ENCODE measurements around the gene UACA.
"Not testable (repeated sequence)": the region's sequence is repeated elsewhere in the genome, so short reads cannot be mapped to it uniquely, and the experiment has no call there.

The UACA gene, protein sequence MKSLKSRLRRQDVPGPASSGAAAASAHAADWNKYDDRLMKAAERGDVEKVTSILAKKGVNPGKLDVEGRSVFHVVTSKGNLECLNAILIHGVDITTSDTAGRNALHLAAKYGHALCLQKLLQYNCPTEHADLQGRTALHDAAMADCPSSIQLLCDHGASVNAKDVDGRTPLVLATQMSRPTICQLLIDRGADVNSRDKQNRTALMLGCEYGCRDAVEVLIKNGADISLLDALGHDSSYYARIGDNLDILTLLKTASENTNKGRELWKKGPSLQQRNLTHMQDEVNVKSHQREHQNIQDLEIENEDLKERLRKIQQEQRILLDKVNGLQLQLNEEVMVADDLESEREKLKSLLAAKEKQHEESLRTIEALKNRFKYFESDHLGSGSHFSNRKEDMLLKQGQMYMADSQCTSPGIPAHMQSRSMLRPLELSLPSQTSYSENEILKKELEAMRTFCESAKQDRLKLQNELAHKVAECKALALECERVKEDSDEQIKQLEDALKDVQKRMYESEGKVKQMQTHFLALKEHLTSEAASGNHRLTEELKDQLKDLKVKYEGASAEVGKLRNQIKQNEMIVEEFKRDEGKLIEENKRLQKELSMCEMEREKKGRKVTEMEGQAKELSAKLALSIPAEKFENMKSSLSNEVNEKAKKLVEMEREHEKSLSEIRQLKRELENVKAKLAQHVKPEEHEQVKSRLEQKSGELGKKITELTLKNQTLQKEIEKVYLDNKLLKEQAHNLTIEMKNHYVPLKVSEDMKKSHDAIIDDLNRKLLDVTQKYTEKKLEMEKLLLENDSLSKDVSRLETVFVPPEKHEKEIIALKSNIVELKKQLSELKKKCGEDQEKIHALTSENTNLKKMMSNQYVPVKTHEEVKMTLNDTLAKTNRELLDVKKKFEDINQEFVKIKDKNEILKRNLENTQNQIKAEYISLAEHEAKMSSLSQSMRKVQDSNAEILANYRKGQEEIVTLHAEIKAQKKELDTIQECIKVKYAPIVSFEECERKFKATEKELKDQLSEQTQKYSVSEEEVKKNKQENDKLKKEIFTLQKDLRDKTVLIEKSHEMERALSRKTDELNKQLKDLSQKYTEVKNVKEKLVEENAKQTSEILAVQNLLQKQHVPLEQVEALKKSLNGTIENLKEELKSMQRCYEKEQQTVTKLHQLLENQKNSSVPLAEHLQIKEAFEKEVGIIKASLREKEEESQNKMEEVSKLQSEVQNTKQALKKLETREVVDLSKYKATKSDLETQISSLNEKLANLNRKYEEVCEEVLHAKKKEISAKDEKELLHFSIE (N-terminal part only)

GRCh38 chr15:70763120-70763949 is at the start of gene UACA:
Gene UACA (minus strand): TSS chr15:70763558. CDS start chr15:70763407, 151 bp downstream.
- peak; percentile 98 for DNase-seq (ENCODE audit: low read depth)

DNA sequence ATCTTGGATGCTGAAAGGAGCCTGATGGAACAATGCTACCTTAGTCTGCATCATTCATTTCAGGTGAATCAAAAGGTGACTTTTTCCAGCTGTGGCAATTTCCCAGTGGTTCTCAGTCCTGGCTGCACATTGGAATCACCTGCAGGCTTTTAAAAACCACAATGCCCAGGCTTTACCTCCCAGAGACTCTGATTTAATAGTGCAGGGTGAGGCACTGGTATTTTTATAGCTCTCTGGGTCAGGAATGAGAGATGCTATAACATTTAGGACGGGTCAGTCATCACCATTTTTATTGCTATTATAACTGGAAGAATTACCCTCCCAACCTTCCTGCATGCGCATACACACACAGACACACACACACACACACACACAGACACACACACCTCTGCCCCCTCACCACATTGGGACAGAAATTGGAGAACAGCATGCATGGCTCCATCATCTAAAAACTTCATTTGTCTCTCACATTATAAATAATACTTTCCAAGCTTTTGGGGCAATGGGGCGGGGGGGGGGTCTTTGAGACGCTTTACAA is 49.5 kb upstream of the UACA start:
- DNase-seq (ENCODE audit: low read depth) = no peak

- DNase-seq (ENCODE audit: low read depth) = no peak
These were observed 47.7 kb upstream of the UACA start for GRCh38 chr15:70810916-70811578.

GRCh38 chr15:70806992-70807712 is 43.8 kb upstream of the UACA start:
- peak; percentile 29 for DNase-seq (ENCODE audit: low read depth)

DNA sequence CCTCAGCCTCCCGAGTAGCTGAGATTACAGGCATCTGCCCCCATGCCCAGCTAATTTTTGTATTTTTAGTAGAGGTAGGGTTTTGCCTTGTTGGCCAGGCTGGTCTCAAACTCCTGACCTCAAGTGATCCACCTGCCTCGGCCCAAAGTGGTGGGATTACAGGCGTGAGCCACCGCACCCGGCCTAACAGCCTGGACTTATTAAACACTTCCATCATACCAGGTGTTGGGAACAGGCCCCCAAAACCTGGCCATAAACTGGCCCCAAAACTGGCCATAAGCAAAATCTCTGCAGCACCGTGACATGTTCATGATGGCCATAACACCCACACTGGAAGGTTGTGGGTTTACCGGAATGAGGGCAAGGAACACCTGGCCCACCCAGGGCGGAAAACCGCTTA is 41.0 kb upstream of the UACA start:
- not testable (repeated sequence) for DNase-seq (ENCODE audit: low read depth)

GRCh38 chr15:70802629-70803028 is 39.3 kb upstream of the UACA start:
- DNase-seq (ENCODE audit: low read depth) = peak; percentile 96

- DNase-seq (ENCODE audit: low read depth) = peak; percentile 44
These were observed 37.8 kb upstream of the UACA start for GRCh38 chr15:70801109-70801508.

GRCh38 chr15:70799667-70800450 is 36.5 kb upstream of the UACA start:
- DNase-seq (ENCODE audit: low read depth) = peak; percentile 82

DNA sequence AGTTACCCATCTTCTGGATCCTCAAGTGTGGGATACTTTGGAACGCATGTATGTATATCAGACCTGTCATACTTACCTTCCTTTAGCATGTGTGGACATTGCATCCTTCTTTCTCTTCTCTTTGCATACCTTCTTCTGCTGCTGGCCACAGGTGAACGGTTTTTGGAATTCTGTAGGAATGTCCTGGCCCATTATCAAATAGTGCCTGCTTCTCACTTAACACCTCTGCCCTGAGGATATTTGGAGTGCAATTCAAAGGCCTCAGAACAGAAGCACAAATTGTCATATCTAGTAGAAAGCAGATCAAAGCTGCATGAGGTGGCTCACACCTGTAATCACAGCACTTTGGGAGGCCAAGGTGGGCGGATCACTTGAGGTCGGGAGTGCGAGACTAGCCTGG is 34.1 kb upstream of the UACA start:
- DNase-seq (ENCODE audit: low read depth) = no peak

GRCh38 chr15:70796516-70797310 is 33.4 kb upstream of the UACA start:
- DNase-seq (ENCODE audit: low read depth) = no peak

- peak; percentile 98 for DNase-seq (ENCODE audit: low read depth)
These were observed 31.9 kb upstream of the UACA start for GRCh38 chr15:70795311-70795665.

DNA sequence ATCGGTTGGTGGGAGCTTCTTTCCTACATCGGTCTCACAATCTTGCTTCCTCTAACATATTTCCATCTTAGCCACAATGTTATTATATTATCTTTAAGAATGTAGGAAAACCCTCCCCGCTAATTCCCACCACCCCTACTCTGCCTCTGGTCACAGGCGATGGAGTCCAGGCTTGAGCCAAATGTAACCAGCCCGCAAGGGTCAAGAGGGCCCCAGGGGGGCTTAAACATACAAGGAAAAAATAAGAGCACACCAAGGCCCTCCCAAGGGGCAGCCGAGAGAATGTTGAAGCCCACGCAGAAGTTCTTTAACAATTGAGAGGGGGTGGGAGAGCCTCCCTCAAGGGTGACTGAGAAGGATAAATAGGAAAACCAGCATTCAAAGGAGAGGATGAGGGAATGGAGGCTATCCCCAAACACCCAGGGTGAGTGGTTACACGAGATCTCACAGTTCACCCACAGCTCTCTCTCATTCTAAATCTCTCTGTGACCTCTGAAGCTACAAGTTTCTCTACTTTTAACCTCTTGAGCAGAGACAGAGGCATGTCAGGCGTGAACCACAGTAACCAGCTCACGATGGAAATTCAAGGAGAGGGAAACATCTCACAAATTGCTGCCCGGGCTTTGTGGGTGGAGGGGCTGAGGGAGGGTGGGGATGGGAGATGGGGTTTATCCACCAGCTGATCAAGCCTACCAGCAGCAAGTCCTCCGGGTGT is 31.4 kb upstream of the UACA start:
- no peak for DNase-seq (ENCODE audit: low read depth)

DNA sequence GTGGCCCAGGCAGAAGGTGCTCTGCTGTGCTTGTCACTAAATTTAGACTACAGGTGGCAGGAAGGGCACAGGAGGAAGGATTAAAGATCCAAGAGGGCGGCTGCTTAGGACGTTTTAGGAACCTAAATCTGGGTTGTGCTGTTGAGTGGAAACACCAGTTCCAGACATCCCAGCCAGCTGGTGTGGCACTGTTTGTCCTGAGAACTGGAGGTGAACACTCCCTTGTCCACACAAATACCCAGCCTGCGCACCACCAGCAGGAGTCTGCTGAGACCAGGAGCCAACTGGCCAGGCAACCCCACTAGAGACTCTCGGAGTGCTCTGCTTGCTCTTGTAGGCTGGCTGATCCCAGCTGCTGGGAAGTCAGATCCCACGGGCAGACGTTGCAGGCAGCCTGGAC is 30.3 kb upstream of the UACA start:
- DNase-seq (ENCODE audit: low read depth) = no peak

DNA sequence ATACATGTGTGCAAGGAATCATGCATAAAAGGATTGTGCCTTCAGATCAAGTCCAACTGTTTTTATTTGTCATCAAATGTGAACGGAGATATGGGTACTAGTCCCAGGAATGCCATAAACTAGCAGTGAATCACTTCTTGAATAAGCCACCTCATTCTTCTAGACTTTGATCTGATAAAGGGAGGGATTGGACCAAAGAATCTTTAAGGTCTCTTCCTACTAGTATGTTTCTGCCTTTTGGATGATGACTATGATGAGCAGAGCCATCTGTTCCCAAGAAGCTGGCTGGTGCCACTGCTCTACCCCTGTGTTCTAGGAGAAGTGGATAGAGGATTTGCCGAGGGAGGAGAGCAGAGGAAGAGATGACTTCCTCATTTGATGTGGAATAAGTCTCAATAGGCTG is 28.8 kb upstream of the UACA start:
- peak; percentile 98 for DNase-seq (ENCODE audit: low read depth)

DNA sequence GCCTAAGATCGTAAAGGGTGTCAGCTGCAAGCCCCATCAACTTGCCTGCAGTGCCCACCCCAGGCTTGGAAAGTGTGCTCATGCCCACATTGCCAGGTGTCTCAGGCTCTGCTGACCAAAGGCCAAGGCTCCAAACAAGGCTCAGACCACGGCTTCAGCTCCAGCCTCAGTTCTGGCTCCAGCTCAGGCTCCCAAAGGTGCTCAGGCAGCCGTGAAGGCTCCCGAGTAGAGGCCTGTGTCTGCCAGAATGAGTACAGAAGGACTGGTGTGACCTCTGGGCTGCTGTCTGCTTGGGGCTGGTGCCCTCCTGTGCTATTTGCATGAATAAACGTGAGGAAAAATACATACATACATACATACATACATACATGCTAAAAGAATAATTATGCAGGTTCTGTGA is 27.9 kb upstream of the UACA start:
- no peak for DNase-seq (ENCODE audit: low read depth)

- DNase-seq (ENCODE audit: low read depth) = peak; percentile 56
These were observed 25.9 kb upstream of the UACA start for GRCh38 chr15:70789213-70789612.

All from ELR (cell line).